GM19193 (cell line): Measurements from ENCODE around the gene PACS2.

Experiments used
- POLR2A ChIP-seq: IDR thresholded peaks from 4 replicates; pipeline ENCODE4 v1.6.1; 2011; ENCODE audit not compliant: insufficient read depth, insufficient read length; ENCODE audit errors: extremely low read depth

PACS2 gene

GRCh38 chr14:105424861-105425260, 110.3 kb downstream of the PACS2 start:
- no peak for TF ChIP-seq POLR2A

DNA sequence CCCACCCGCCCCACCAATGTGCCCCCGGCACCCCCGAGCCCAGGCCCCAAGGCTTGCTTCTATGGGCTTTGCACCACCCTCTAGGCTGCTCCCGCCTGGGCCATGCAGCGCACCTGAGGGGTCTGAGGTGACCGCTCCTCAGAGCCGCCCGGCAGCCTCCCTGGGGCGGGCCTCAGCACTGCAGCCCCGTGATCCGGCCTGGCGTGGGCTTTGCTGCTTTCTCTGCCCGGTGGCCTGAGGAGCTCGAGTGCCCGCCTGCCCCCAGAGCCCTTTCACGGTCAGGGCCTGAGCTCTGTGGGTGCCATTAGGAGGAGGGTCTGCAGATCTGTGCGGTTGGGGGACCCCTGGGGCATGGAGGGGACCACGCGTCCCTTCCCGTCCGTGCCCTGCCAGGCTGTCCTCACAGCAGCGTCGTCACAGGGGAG, 111.3 kb downstream of the PACS2 start:
- no peak for TF ChIP-seq POLR2A

GRCh38 chr14:105426416-105427130, 112.0 kb downstream of the PACS2 start:
- TF ChIP-seq POLR2A: no peak

DNA sequence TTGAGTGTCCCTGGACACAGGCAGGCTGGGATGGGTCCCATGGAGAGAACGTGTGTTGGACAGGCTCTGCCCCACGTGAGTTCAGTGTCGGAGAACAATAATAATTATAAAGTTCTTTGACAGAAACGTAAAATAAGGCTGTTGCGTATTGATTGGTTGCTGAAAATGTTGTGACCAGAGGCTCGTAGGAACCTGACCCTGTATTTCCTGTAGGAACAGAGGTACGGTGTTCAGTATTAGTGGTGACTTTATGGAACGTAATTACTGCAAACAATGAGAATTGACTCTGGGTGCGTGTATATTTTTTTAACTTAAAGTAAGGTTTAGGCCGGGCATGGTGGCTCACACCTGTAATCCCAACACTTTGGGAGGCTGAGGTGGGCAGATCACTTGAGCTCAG, 112.9 kb downstream of the PACS2 start:
- no peak for TF ChIP-seq POLR2A

- no peak for TF ChIP-seq POLR2A
These were observed 113.5 kb downstream of the PACS2 start for GRCh38 chr14:105427936-105428485.

GRCh38 chr14:105430042-105430441, 115.5 kb downstream of the PACS2 start:
- no peak for TF ChIP-seq POLR2A

- no peak for TF ChIP-seq POLR2A
These were observed 116.0 kb downstream of the PACS2 start for GRCh38 chr14:105430565-105430964.

DNA sequence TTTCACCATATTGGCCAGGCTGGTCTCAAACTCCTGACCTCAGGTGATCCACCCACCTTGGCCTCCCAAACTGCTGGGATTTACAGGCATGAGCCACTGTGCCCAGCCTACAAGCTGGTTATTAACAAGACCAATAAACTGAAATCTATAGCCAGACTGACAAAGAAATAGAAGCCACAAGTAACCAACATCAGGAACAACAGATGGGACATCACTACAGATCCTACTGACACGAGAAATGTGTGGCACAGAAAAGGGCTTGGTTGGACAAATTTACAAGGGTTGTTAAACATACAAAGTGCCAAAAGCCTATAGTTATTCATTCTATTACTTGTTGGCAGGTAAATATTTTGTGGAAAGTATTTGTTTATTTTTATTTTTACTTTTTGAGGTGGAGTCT, 116.7 kb downstream of the PACS2 start:
- TF ChIP-seq POLR2A: no peak

- no peak for TF ChIP-seq POLR2A
These were observed 118.1 kb downstream of the PACS2 start for GRCh38 chr14:105432657-105433056.

DNA sequence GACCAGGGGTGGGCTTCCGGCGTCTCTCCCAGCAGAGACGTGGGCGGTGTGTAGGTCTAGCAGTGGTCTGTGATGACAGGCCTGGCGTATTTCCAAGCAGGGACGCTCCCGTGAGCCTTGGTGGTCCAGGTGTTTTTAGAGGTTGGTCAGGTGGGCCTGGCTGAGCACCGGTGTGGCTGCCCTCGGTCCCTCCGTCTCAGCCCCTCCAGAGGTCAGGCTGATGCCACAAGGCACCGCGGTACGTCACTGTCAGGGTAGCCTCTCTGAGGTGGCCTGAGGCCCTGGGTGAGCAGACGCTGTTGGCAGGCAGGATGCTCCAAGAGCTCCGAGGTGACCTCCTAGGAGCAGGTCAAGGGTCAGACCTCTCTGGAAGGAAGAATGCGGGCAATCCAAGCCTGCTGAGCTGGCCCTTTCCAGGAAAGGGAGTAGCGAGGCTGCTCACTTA, 118.6 kb downstream of the PACS2 start:
- TF ChIP-seq POLR2A: no peak

DNA sequence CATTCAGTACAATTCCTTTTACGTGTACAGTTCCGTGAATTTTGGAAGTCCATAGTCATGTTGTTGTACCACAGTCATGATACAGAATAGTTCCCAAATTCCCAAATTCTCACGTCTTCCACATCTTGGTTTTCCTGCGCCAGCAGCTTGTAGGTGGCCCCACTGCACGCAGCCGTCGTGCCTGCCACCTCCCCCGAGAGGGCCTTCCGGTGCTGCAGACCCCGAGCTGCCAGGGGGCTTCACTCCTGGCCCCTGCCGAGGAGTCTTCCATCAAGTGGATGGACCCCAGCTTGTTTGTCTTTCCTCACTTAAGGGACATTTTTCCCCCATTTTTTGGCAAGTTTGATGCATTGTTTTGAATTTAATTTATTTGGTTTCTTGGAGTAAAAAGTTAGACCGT, 121.9 kb downstream of the PACS2 start:
- TF ChIP-seq POLR2A: no peak

- no peak for TF ChIP-seq POLR2A
These were observed 122.6 kb downstream of the PACS2 start for GRCh38 chr14:105436891-105437722.

GRCh38 chr14:105437723-105438500, 123.4 kb downstream of the PACS2 start:
- no peak for TF ChIP-seq POLR2A

GRCh38 chr14:105439179-105439578, 124.6 kb downstream of the PACS2 start:
- no peak for TF ChIP-seq POLR2A
